ENCODE data around the gene DAPL1. TPM values are rescaled to one million over a fixed set of nuclear protein-coding genes. Genes with fewer than 3 reads are reported as not detected.

Gene DAPL1
- total RNA-seq, 4 donors from 2014 or later: 242 to 361 (median 326) TPM

DNA sequence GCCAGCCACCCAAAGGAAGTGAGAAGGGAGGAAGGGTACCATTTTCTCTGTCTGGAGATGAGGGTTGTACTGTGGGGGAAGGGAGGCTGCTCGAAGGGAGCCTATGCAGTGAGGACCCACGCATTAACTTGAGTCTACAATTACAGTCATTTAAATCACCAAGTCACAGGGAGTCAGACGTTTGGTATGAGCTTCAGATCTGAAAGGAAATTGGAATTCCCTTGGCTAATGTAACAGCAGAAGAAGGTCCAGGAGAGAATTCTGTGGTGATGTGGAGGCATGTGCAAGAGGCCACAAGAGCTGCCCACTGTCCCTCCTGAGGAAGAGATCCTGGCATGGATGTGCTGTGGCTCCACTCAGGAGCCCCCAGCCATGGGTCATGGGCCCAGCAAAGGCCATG lies 22.5 kb downstream of the DAPL1 start:
- intact Hi-C loops (cut with DNase I; ENCODE audit: low total_unique reads): no loop called here
- TF ChIP-seq CTCF (IDR thresholded peaks at IDR 0.05): no peak
- TF ChIP-seq POLR2A (IDR thresholded peaks at IDR 0.05): no peak
- H3K4me3 ChIP-seq (ENCODE audit: low read depth, poor library complexity, severe bottlenecking): no peak overlapping the region
- no peak for DNase-seq (ENCODE audit: low spot score in 2 of 2)
- 71 to 74% methylated on average over 3 of the region's 3 CpGs for WGBS, 2 donors

DNA sequence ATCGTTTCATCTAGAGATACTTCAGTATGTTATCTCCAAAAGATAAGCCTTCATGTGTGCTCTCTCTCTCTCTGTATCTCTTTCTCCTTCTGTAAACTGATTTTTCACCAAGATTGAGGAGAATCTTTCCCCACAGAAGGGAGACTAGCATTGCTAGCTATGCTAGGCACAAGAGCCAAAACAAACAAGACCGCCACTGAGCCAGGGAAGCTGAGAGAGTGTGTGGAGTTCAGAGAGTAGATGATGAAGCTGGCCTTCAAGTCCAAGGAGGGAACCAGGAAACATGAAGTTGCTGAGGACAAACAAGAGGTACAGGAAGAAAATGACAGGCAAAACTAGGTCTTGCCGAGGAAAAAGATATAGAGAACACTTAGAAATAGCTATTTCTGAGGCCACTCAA lies 23.4 kb downstream of the DAPL1 start:
- WGBS, 2 donors: 87 to 90% methylated on average over 3 of the region's 3 CpGs
- intact Hi-C loops (cut with DNase I; ENCODE audit: low total_unique reads): no loop called here
- no peak overlapping the region for H3K4me3 ChIP-seq (ENCODE audit: low read depth, poor library complexity, severe bottlenecking)
- no peak for DNase-seq (ENCODE audit: low spot score in 2 of 2)
- TF ChIP-seq POLR2A (IDR thresholded peaks at IDR 0.05): no peak
- no peak for TF ChIP-seq CTCF (IDR thresholded peaks at IDR 0.05)

GRCh38 chr2:158822193-158822592 lies 27.1 kb downstream of the DAPL1 start:
- H3K4me3 ChIP-seq (ENCODE audit: low read depth, poor library complexity, severe bottlenecking): no peak overlapping the region
- no peak for DNase-seq (ENCODE audit: low spot score in 2 of 2)
- 89 to 91% methylated on average over 13 of the region's 13 CpGs for WGBS, 2 donors
- TF ChIP-seq POLR2A (IDR thresholded peaks at IDR 0.05) (no peak), CTCF (IDR thresholded peaks at IDR 0.05) (no peak)
- intact Hi-C loops (cut with DNase I; ENCODE audit: low total_unique reads): no loop called here

- WGBS, 2 donors: 61 to 83% methylated on average over 10 of the region's 10 CpGs
- no peak for TF ChIP-seq CTCF (IDR thresholded peaks at IDR 0.05)
- no peak for TF ChIP-seq POLR2A (IDR thresholded peaks at IDR 0.05)
- no peak overlapping the region for H3K4me3 ChIP-seq (ENCODE audit: low read depth, poor library complexity, severe bottlenecking)
- intact Hi-C loops (cut with DNase I; ENCODE audit: low total_unique reads): no loop called here
- DNase-seq (ENCODE audit: low spot score in 2 of 2): no peak
These were observed 28.5 kb downstream of the DAPL1 start for GRCh38 chr2:158823486-158824237.

GRCh38 chr2:158825021-158825420 lies 29.9 kb downstream of the DAPL1 start:
- DNase-seq (ENCODE audit: low spot score in 2 of 2): no peak
- H3K4me3 ChIP-seq (ENCODE audit: low read depth, poor library complexity, severe bottlenecking): no peak overlapping the region
- intact Hi-C loops (cut with DNase I; ENCODE audit: low total_unique reads): no loop called here
- TF ChIP-seq CTCF (IDR thresholded peaks at IDR 0.05) (no peak), POLR2A (IDR thresholded peaks at IDR 0.05) (no peak)
- WGBS, 2 donors: 90 to 91% methylated on average over 3 of the region's 3 CpGs

- intact Hi-C loops (cut with DNase I; ENCODE audit: low total_unique reads): no loop called here
- DNase-seq (ENCODE audit: low spot score in 2 of 2): no peak
- WGBS, 2 donors: 95 to 98% methylated on average over 3 of the region's 3 CpGs
- H3K4me3 ChIP-seq (ENCODE audit: low read depth, poor library complexity, severe bottlenecking): no peak overlapping the region
- TF ChIP-seq POLR2A (IDR thresholded peaks at IDR 0.05) (no peak), CTCF (IDR thresholded peaks at IDR 0.05) (no peak)
These were observed 31.8 kb downstream of the DAPL1 start for GRCh38 chr2:158826965-158827364.

Data from lower leg skin (tissue), 4 donors.